ENCODE results near the gene SUGCT.

DNA sequence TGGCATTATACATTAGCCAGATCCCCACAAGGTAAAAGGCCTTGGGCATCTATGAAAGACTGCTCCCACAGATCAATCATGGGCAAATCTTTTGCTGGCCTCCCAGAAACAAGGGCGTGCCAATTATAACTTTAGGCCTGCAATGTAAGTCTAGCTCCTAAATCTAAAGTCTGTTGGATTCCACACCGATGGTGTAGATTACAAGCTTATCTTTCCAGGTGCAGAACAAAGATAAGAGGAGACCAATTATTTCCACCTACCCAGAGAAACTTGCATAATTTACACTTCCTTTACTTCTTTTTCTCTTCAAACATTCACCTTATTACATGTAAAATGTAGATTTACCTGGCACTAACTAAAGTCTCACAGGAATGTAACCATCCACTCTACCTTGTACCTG lies 713.1 kb downstream of the SUGCT start:
- TF ChIP-seq RAD21 (IDR thresholded peaks at IDR 0.05; ENCODE audit: low read depth) (no peak), YY1 (IDR thresholded peaks at IDR 0.05; ENCODE audit: low read depth) (no peak), TAF1 (IDR thresholded peaks at IDR 0.05; ENCODE audit: low read depth) (no peak), EP300 (IDR thresholded peaks at IDR 0.05; ENCODE audit: borderline replicate concordance) (no peak), CEBPB (IDR thresholded peaks at IDR 0.05) (no peak), NFIC (IDR thresholded peaks at IDR 0.05) (no peak), FOXM1 (IDR thresholded peaks at IDR 0.05; ENCODE audit: borderline replicate concordance, low read depth) (no peak), CREB1 (IDR thresholded peaks at IDR 0.05; ENCODE audit: low read depth) (no peak)
- TF ChIP-seq, protein P1, sequence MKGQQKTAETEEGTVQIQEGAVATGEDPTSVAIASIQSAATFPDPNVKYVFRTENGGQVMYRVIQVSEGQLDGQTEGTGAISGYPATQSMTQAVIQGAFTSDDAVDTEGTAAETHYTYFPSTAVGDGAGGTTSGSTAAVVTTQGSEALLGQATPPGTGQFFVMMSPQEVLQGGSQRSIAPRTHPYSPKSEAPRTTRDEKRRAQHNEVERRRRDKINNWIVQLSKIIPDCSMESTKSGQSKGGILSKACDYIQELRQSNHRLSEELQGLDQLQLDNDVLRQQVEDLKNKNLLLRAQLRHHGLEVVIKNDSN (IDR thresholded peaks at IDR 0.05), result no peak
- TF ChIP-seq, protein P2, sequence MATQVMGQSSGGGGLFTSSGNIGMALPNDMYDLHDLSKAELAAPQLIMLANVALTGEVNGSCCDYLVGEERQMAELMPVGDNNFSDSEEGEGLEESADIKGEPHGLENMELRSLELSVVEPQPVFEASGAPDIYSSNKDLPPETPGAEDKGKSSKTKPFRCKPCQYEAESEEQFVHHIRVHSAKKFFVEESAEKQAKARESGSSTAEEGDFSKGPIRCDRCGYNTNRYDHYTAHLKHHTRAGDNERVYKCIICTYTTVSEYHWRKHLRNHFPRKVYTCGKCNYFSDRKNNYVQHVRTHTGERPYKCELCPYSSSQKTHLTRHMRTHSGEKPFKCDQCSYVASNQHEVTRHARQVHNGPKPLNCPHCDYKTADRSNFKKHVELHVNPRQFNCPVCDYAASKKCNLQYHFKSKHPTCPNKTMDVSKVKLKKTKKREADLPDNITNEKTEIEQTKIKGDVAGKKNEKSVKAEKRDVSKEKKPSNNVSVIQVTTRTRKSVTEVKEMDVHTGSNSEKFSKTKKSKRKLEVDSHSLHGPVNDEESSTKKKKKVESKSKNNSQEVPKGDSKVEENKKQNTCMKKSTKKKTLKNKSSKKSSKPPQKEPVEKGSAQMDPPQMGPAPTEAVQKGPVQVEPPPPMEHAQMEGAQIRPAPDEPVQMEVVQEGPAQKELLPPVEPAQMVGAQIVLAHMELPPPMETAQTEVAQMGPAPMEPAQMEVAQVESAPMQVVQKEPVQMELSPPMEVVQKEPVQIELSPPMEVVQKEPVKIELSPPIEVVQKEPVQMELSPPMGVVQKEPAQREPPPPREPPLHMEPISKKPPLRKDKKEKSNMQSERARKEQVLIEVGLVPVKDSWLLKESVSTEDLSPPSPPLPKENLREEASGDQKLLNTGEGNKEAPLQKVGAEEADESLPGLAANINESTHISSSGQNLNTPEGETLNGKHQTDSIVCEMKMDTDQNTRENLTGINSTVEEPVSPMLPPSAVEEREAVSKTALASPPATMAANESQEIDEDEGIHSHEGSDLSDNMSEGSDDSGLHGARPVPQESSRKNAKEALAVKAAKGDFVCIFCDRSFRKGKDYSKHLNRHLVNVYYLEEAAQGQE (IDR thresholded peaks at IDR 0.05; ENCODE audit: low read depth), result no peak

Data from Ishikawa (cell line).